ENCODE data around the gene WDR76.

Gene WDR76

DNA sequence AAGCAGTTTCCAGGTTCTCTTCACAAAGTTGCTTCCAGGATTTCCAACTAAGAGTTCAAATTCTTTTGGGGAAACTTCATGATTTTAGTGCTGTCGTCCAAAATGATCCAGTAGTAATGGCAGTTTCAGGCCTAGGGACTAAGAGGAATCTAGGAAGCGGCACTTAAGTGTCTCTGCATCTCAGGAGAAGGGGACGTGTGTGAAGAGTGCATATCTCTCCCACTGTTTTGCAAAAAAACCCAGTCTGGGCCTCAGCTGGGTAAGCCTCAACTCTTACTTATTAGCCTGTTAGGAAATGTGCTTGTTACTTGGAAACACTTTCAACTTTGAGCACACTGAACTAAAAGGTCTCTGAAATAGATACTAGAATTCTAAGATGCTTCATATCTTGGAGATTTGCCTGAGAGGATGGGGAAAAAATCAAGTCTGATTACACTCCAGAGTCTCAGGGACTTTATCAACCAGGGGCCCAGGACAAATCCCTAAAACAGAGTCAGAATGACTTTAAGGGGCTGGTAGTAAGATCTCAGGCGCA lies 81.8 kb downstream of the WDR76 start:
- H3K36me3 ChIP-seq (ENCODE audit: control insufficient read depth, insufficient read depth, low read length): no peaks in the 10 kb centered on the region
- no peak for DNase-seq (ENCODE audit: extremely low read depth, insufficient read length)
- no peaks in the 10 kb centered on the region for H3K27me3 ChIP-seq (replicated peaks; ENCODE audit: control insufficient read depth, insufficient read depth, low read length)
- TF ChIP-seq, protein P1, sequence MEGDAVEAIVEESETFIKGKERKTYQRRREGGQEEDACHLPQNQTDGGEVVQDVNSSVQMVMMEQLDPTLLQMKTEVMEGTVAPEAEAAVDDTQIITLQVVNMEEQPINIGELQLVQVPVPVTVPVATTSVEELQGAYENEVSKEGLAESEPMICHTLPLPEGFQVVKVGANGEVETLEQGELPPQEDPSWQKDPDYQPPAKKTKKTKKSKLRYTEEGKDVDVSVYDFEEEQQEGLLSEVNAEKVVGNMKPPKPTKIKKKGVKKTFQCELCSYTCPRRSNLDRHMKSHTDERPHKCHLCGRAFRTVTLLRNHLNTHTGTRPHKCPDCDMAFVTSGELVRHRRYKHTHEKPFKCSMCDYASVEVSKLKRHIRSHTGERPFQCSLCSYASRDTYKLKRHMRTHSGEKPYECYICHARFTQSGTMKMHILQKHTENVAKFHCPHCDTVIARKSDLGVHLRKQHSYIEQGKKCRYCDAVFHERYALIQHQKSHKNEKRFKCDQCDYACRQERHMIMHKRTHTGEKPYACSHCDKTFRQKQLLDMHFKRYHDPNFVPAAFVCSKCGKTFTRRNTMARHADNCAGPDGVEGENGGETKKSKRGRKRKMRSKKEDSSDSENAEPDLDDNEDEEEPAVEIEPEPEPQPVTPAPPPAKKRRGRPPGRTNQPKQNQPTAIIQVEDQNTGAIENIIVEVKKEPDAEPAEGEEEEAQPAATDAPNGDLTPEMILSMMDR (IDR thresholded peaks at IDR 0.05; ENCODE audit: insufficient read depth, low read length, poor library complexity, severe bottlenecking): no peak
- no peak overlapping the region for H3K4me3 ChIP-seq (replicated peaks; ENCODE audit: low read depth, low read length)

- no peak overlapping the region for H3K4me3 ChIP-seq (replicated peaks; ENCODE audit: low read depth, low read length)
- TF ChIP-seq, protein P1 (IDR thresholded peaks at IDR 0.05; ENCODE audit: insufficient read depth, low read length, poor library complexity, severe bottlenecking): no peak
- DNase-seq (ENCODE audit: extremely low read depth, insufficient read length): no peak
- no peaks in the 10 kb centered on the region for H3K27me3 ChIP-seq (replicated peaks; ENCODE audit: control insufficient read depth, insufficient read depth, low read length)
- H3K36me3 ChIP-seq (ENCODE audit: control insufficient read depth, insufficient read depth, low read length): no peaks in the 10 kb centered on the region
Measured at GRCh38 chr15:43911235-43911781, 84.5 kb downstream of the WDR76 start.

- no peaks in the 10 kb centered on the region for H3K27me3 ChIP-seq (replicated peaks; ENCODE audit: control insufficient read depth, insufficient read depth, low read length)
- no peak for DNase-seq (ENCODE audit: extremely low read depth, insufficient read length)
- TF ChIP-seq, protein P1 (IDR thresholded peaks at IDR 0.05; ENCODE audit: insufficient read depth, low read length, poor library complexity, severe bottlenecking): no peak
- no peak overlapping the region for H3K4me3 ChIP-seq (replicated peaks; ENCODE audit: low read depth, low read length)
- H3K36me3 ChIP-seq (ENCODE audit: control insufficient read depth, insufficient read depth, low read length): no peaks in the 10 kb centered on the region
Measured at GRCh38 chr15:43912208-43912607, 85.4 kb downstream of the WDR76 start.

GRCh38 chr15:43913026-43913780 lies 86.4 kb downstream of the WDR76 start:
- Histone ChIP-seq H3K4me3 (replicated peaks; ENCODE audit: low read depth, low read length) (no peak overlapping the region), H3K36me3 (ENCODE audit: control insufficient read depth, insufficient read depth, low read length) (no peaks in the 10 kb centered on the region), H3K27me3 (replicated peaks; ENCODE audit: control insufficient read depth, insufficient read depth, low read length) (no peaks in the 10 kb centered on the region)
- TF ChIP-seq, protein P1 (IDR thresholded peaks at IDR 0.05; ENCODE audit: insufficient read depth, low read length, poor library complexity, severe bottlenecking): no peak
- no peak for DNase-seq (ENCODE audit: extremely low read depth, insufficient read length)

DNA sequence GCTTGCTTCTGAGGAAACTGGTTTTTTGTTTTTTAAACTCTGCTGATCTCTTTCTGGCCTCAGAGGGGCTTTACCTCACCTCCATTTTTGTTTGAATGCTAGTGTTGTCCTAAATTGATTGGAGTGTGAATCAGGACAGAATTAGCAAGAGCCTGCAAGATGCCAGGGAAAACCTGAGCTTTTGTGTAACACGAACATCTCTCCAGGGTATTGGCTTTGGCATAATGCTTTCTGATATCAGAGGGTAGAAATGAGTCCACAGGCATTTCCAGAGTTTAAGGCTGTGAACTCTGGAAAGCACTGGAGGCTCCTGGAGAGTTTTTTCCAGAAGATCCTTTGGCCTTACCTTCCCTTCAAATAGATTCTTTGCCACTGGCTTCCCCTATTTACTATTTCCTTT lies 87.1 kb downstream of the WDR76 start:
- DNase-seq (ENCODE audit: extremely low read depth, insufficient read length): no peak
- Histone ChIP-seq H3K4me3 (replicated peaks; ENCODE audit: low read depth, low read length) (no peak overlapping the region), H3K27me3 (replicated peaks; ENCODE audit: control insufficient read depth, insufficient read depth, low read length) (no peaks in the 10 kb centered on the region), H3K36me3 (ENCODE audit: control insufficient read depth, insufficient read depth, low read length) (no peaks in the 10 kb centered on the region)
- TF ChIP-seq, protein P1 (IDR thresholded peaks at IDR 0.05; ENCODE audit: insufficient read depth, low read length, poor library complexity, severe bottlenecking): no peak
